Stimulated activated naive CD8-positive, alpha-beta T cell treated with anti-CD3 and anti-CD28 coated beads, Interleukin-15, amount 100 ng/mL, for 72 hours (primary cell): ENCODE data around the gene TMEM50A.
"Not testable (repeated sequence)": the region's sequence is repeated elsewhere in the genome, so short reads cannot be mapped to it uniquely, and the experiment has no call there.

Source experiments
- ATAC-seq: fragments of 150-1000 bp; cut with Tn5 transposase; 2 replicates; pipeline ENCODE4 v1.10.0; 2021; ENCODE audit warnings: mild to moderate bottlenecking, moderate library complexity
- DNase-seq, 2 donors: peaks; one replicate each; pipeline ENCODE4 v3.0.0; 2021 to 2022
- H3K27ac Mint-ChIP-seq, 2 donors: one replicate each; pipeline ENCODE4 v1.8.0; 2022; ENCODE audit warnings: mild to moderate bottlenecking in 2 of 2, mixed read lengths in 2 of 2, moderate library complexity in 2 of 2
- H3K27me3 Mint-ChIP-seq: one replicate; pipeline ENCODE4 v1.8.0; 2022; ENCODE audit warnings: mixed read lengths
- H3K4me1 Mint-ChIP-seq: one replicate; pipeline ENCODE4 v1.8.0; 2022; ENCODE audit warnings: mild to moderate bottlenecking, mixed read lengths
- H3K4me3 Mint-ChIP-seq, 2 donors: one replicate each; pipeline ENCODE4 v1.8.0; 2022; ENCODE audit warnings: mild to moderate bottlenecking in 2 of 2, mixed read lengths in 2 of 2, moderate library complexity in 1 of 2
- H3K9me3 Mint-ChIP-seq, 2 donors: one replicate each; pipeline ENCODE4 v1.8.0; 2022; ENCODE audit warnings: mixed read lengths in 2 of 2

TMEM50A gene

GRCh38 chr1:25324407-25324806 lies 13.7 kb upstream of the TMEM50A start:
- H3K9me3 Mint-ChIP-seq, H3K4me3 Mint-ChIP-seq, DNase-seq, H3K27ac Mint-ChIP-seq, H3K4me1 Mint-ChIP-seq, ATAC-seq, H3K27me3 Mint-ChIP-seq: not testable (repeated sequence)

- not testable (repeated sequence) for H3K27me3 Mint-ChIP-seq, H3K9me3 Mint-ChIP-seq, H3K27ac Mint-ChIP-seq, H3K4me3 Mint-ChIP-seq, DNase-seq
- peak; percentile 88 for ATAC-seq
- H3K4me1 Mint-ChIP-seq, result peaks cover 25% of the 10 kb centered on the region
Measured at GRCh38 chr1:25327864-25328790, 10.0 kb upstream of the TMEM50A start.

- H3K4me1 Mint-ChIP-seq, result peaks cover 29% of the 10 kb centered on the region
- not testable (repeated sequence) for H3K27ac Mint-ChIP-seq, H3K9me3 Mint-ChIP-seq
Measured at GRCh38 chr1:25328791-25329185, 9.3 kb upstream of the TMEM50A start.

GRCh38 chr1:25329336-25329735 lies 8.8 kb upstream of the TMEM50A start:
- Mint-ChIP-seq H3K4me1 (peaks cover 33% of the 10 kb centered on the region), H3K27ac (peak overlapping the region in 1 of 2 donors; percentile 48), H3K4me3 (peak overlapping the region in 1 of 2 donors; percentile 19)
- not testable (repeated sequence) for DNase-seq, H3K27me3 Mint-ChIP-seq, H3K9me3 Mint-ChIP-seq, ATAC-seq

More at GRCh38 chr1:25328791-25329185, 9.3 kb upstream of the TMEM50A start:
- not testable (repeated sequence) for ATAC-seq, H3K4me3 Mint-ChIP-seq, H3K27me3 Mint-ChIP-seq, DNase-seq

GRCh38 chr1:25329950-25330349 lies 8.2 kb upstream of the TMEM50A start:
- not testable (repeated sequence) for H3K4me3 Mint-ChIP-seq, H3K9me3 Mint-ChIP-seq, H3K27me3 Mint-ChIP-seq
- Mint-ChIP-seq H3K27ac (peak overlapping the region in 1 of 2 donors; percentile 48), H3K4me1 (peaks cover 37% of the 10 kb centered on the region)
- ATAC-seq, result peak; percentile 88
- peak in 1 of 2 donors; percentile 15 for DNase-seq

GRCh38 chr1:25336922-25337354 lies 1.2 kb upstream of the TMEM50A start:
- H3K27ac Mint-ChIP-seq, result peak overlapping the region; percentile 87 to 89
- H3K9me3 Mint-ChIP-seq, H3K27me3 Mint-ChIP-seq: not testable (repeated sequence)
- peak overlapping the region; percentile 90 to 97 for H3K4me3 Mint-ChIP-seq
- peaks cover 43% of the 10 kb centered on the region for H3K4me1 Mint-ChIP-seq
- peak; percentile 53 for ATAC-seq
- peak; percentile 24 to 55 for DNase-seq

- DNase-seq, H3K27me3 Mint-ChIP-seq, H3K9me3 Mint-ChIP-seq: not testable (repeated sequence)
- peak overlapping the region; percentile 96 to 99 for H3K27ac Mint-ChIP-seq
- H3K4me3 Mint-ChIP-seq, result peak overlapping the region; percentile 86 to 98
- peak; percentile 81 for ATAC-seq
- peaks cover 43% of the 10 kb centered on the region for H3K4me1 Mint-ChIP-seq
Measured at GRCh38 chr1:25337483-25338187, 499 bp upstream of the TMEM50A start.

- Mint-ChIP-seq H3K4me1 (peaks cover 46% of the 10 kb centered on the region), H3K9me3 (no peaks in the 10 kb centered on the region), H3K4me3 (peak overlapping the region; percentile 86 to 98), H3K27ac (peak overlapping the region; percentile 78 to 96), H3K27me3 (no peaks in the 10 kb centered on the region)
- ATAC-seq, result no peak
- DNase-seq, result no peak
Measured at GRCh38 chr1:25338986-25339385, 852 bp downstream of the TMEM50A start.

- Mint-ChIP-seq H3K4me1 (peaks cover 43% of the 10 kb centered on the region), H3K27me3 (no peaks in the 10 kb centered on the region), H3K4me3 (no peak overlapping the region), H3K9me3 (no peaks in the 10 kb centered on the region), H3K27ac (no peak overlapping the region)
- DNase-seq, result no peak
- ATAC-seq, result no peak
Measured at GRCh38 chr1:25341746-25342145, 3.6 kb downstream of the TMEM50A start.

GRCh38 chr1:25342846-25343245 lies 4.7 kb downstream of the TMEM50A start:
- no peak for DNase-seq
- Mint-ChIP-seq H3K4me3 (no peak overlapping the region), H3K27me3 (no peaks in the 10 kb centered on the region), H3K9me3 (no peaks in the 10 kb centered on the region), H3K4me1 (peaks cover 49% of the 10 kb centered on the region), H3K27ac (no peak overlapping the region)
- no peak for ATAC-seq

- Mint-ChIP-seq H3K27ac (no peak overlapping the region), H3K27me3 (no peaks in the 10 kb centered on the region), H3K4me3 (no peak overlapping the region), H3K9me3 (no peaks in the 10 kb centered on the region), H3K4me1 (peaks cover 49% of the 10 kb centered on the region)
- DNase-seq (no peak), ATAC-seq (no peak)
Measured at GRCh38 chr1:25343872-25344271, 5.7 kb downstream of the TMEM50A start.

GRCh38 chr1:25347556-25347955 lies 9.4 kb downstream of the TMEM50A start:
- no peak for ATAC-seq
- no peaks in the 10 kb centered on the region for H3K9me3 Mint-ChIP-seq
- DNase-seq, result no peak
- no peak overlapping the region for H3K4me3 Mint-ChIP-seq
- H3K27ac Mint-ChIP-seq, result no peak overlapping the region
- peaks cover 22% of the 10 kb centered on the region for H3K4me1 Mint-ChIP-seq
- no peaks in the 10 kb centered on the region for H3K27me3 Mint-ChIP-seq

- no peaks in the 10 kb centered on the region for H3K27me3 Mint-ChIP-seq
- peaks cover 11% of the 10 kb centered on the region for H3K4me1 Mint-ChIP-seq
- no peak overlapping the region for H3K4me3 Mint-ChIP-seq
- ATAC-seq, result no peak
- DNase-seq, result no peak
- no peak overlapping the region for H3K27ac Mint-ChIP-seq
- H3K9me3 Mint-ChIP-seq, result no peaks in the 10 kb centered on the region
Measured at GRCh38 chr1:25349606-25350005, 11.5 kb downstream of the TMEM50A start.

- Mint-ChIP-seq H3K9me3 (no peaks in the 10 kb centered on the region), H3K27me3 (no peaks in the 10 kb centered on the region), H3K4me1 (peaks cover 51% of the 10 kb centered on the region), H3K27ac (peak overlapping the region; percentile 77 to 96), H3K4me3 (peak overlapping the region; percentile 11 to 36)
- ATAC-seq (peak; percentile 62), DNase-seq (peak in 1 of 2 donors; percentile 8)
Measured at GRCh38 chr1:25355841-25356395, 17.8 kb downstream of the TMEM50A start.

- ATAC-seq (no peak), DNase-seq (no peak)
- peak overlapping the region; percentile 77 to 96 for H3K27ac Mint-ChIP-seq
- H3K4me1 Mint-ChIP-seq, result peaks cover 56% of the 10 kb centered on the region
- no peaks in the 10 kb centered on the region for H3K27me3 Mint-ChIP-seq
- peak overlapping the region; percentile 11 to 36 for H3K4me3 Mint-ChIP-seq
- no peaks in the 10 kb centered on the region for H3K9me3 Mint-ChIP-seq
Measured at GRCh38 chr1:25356441-25356840, 18.3 kb downstream of the TMEM50A start.
